Neuronal stem cell (in vitro differentiated cells): ENCODE data around the gene PDLIM5.

ENCODE experiments used
- DNase-seq: peaks from one replicate; pipeline ENCODE4 v3.0.0-alpha.2; 2013; ENCODE audit warnings: low spot score
- H2AFZ ChIP-seq: one replicate; pipeline ENCODE4 v1.6.1; 2013; ENCODE audit warnings: mild to moderate bottlenecking, low read length, inconsistent platforms
- H2AK5ac ChIP-seq: 2 replicates; pipeline ENCODE4 v1.6.1; 2013; ENCODE audit warnings: low read depth, mild to moderate bottlenecking, inconsistent platforms, low read length, moderate library complexity, mixed read lengths
- H2BK120ac ChIP-seq: 2 replicates; pipeline ENCODE4 v1.6.1; 2013; ENCODE audit warnings: low read depth, mild to moderate bottlenecking, inconsistent platforms, low read length, moderate library complexity, mixed read lengths
- H2BK12ac ChIP-seq: one replicate; pipeline ENCODE4 v1.6.1; 2013; ENCODE audit warnings: low read length, inconsistent platforms
- H2BK15ac ChIP-seq: 2 replicates; pipeline ENCODE4 v1.6.1; 2013; ENCODE audit warnings: mild to moderate bottlenecking, low read length, inconsistent platforms, mixed read lengths
- H2BK5ac ChIP-seq: one replicate; pipeline ENCODE4 v1.6.1; 2013; ENCODE audit warnings: inconsistent platforms, mild to moderate bottlenecking, low read length, moderate library complexity
- H3K14ac ChIP-seq: one replicate; pipeline ENCODE4 v1.6.1; 2013; ENCODE audit warnings: low read length, inconsistent platforms
- H3K18ac ChIP-seq: 2 replicates; pipeline ENCODE4 v1.6.1; 2013; ENCODE audit warnings: low read length, inconsistent platforms
- H3K23ac ChIP-seq: 2 replicates; pipeline ENCODE4 v1.6.1; 2013; ENCODE audit warnings: low read depth, mild to moderate bottlenecking, mixed read lengths, low read length, inconsistent platforms; ENCODE audit not compliant: poor library complexity
- H3K27ac ChIP-seq: replicated peaks from 3 replicates; pipeline ENCODE4 v1.5.1; 2013; ENCODE audit warnings: low read length, inconsistent platforms
- H3K27me3 ChIP-seq, 3 experiments: 2 replicates each; pipeline ENCODE4 v1.6.1; 2013; ENCODE audit warnings: low read length in 3 of 3, mild to moderate bottlenecking in 2 of 3, inconsistent platforms in 1 of 3, low read depth in 1 of 3, mixed read lengths in 1 of 3, moderate library complexity in 1 of 3; ENCODE audit not compliant: control insufficient read depth in 3 of 3, insufficient read depth in 3 of 3
- H3K36me3 ChIP-seq, 2 donors: replicated peaks in 1 of 2; 2 replicates each; pipeline ENCODE4 v1.6.1; 2013; ENCODE audit warnings: low read length in 2 of 2; ENCODE audit not compliant: control insufficient read depth in 2 of 2, insufficient read depth in 2 of 2
- H3K4ac ChIP-seq: 2 replicates; pipeline ENCODE4 v1.6.1; 2013; ENCODE audit warnings: inconsistent platforms, mild to moderate bottlenecking, low read length, moderate library complexity
- H3K4me1 ChIP-seq, 2 donors: 1 replicate in 1 of 2; 2 replicates in 1 of 2; pipeline ENCODE4 v1.6.1; 2013; ENCODE audit warnings: low read length in 2 of 2, low read depth in 1 of 2; ENCODE audit not compliant: control insufficient read depth in 2 of 2, insufficient read depth in 1 of 2
- H3K4me2 ChIP-seq: one replicate; pipeline ENCODE4 v1.6.1; 2013; ENCODE audit warnings: mild to moderate bottlenecking, low read length, inconsistent platforms; ENCODE audit not compliant: insufficient read depth, poor library complexity, severe bottlenecking
- H3K4me3 ChIP-seq, 2 donors: 2 replicates each; pipeline ENCODE4 v1.5.1; 2013; ENCODE audit warnings: low read length in 2 of 2, mild to moderate bottlenecking in 2 of 2, inconsistent platforms in 1 of 2, moderate library complexity in 1 of 2
- H3K79me1 ChIP-seq: one replicate; pipeline ENCODE4 v1.6.1; 2013; ENCODE audit warnings: low read depth, mild to moderate bottlenecking, inconsistent platforms, low read length, moderate library complexity
- H3K9ac ChIP-seq: one replicate; pipeline ENCODE4 v1.6.1; 2013; ENCODE audit warnings: mild to moderate bottlenecking, low read depth, low read length, inconsistent platforms; ENCODE audit not compliant: poor library complexity
- H3K9me3 ChIP-seq, 2 donors: replicated peaks in 1 of 2; 2 replicates each; pipeline versions ENCODE3 to v1.6.1; 2013; ENCODE audit warnings: low read length in 2 of 2, mild to moderate bottlenecking in 2 of 2, inconsistent platforms in 1 of 2, low read depth in 1 of 2, mixed read lengths in 1 of 2, moderate library complexity in 1 of 2; ENCODE audit not compliant: control insufficient read depth in 2 of 2, insufficient read depth in 1 of 2
- H4K8ac ChIP-seq: one replicate; pipeline ENCODE4 v1.6.1; 2013; ENCODE audit warnings: low read depth, mild to moderate bottlenecking, inconsistent platforms, low read length, moderate library complexity
- H4K91ac ChIP-seq: one replicate; pipeline ENCODE4 v1.6.1; 2013; ENCODE audit warnings: low read length, low read depth, mild to moderate bottlenecking, inconsistent platforms; ENCODE audit not compliant: poor library complexity
- WGBS, 2 donors: extraction: QIAGEN DNeasy Blood & Tissue Kit; methylation state at CpG; one replicate each; pipeline ENCODE4 v1.1.7; 2013; ENCODE audit warnings: missing lambda C conversion rate in 2 of 2, mixed read lengths in 1 of 2; ENCODE audit not compliant: insufficient read length in 2 of 2, insufficient replicate concordance in 1 of 2; ENCODE audit errors: extremely low coverage in 2 of 2; 5-methylcytosine and 5-hydroxymethylcytosine counted together

PDLIM5 gene

GRCh38 chr4:94516999-94517398 lies 65.3 kb downstream of the PDLIM5 start:
- H2AFZ ChIP-seq = no peak overlapping the region
- no peak overlapping the region for H3K4ac ChIP-seq
- H3K27me3 ChIP-seq = no peaks in the 10 kb centered on the region
- H4K8ac ChIP-seq = no peak overlapping the region
- no CpG with 5 or more reads among the region's 5 CpGs for whole genome bisulfite sequencing, 2 donors
- H3K18ac ChIP-seq = no peak overlapping the region
- H3K27ac ChIP-seq = no peak overlapping the region
- H3K9ac ChIP-seq = no peak overlapping the region
- H2BK120ac ChIP-seq = no peak overlapping the region
- no peak overlapping the region for H2BK5ac ChIP-seq
- no peak overlapping the region for H2BK15ac ChIP-seq
- no peak for DNase-seq
- H3K4me2 ChIP-seq = no peak overlapping the region
- H2AK5ac ChIP-seq = no peak overlapping the region
- H3K9me3 ChIP-seq = no peaks in the 10 kb centered on the region
- H4K91ac ChIP-seq = no peak overlapping the region
- no peak overlapping the region for H3K14ac ChIP-seq
- H3K23ac ChIP-seq = no peak overlapping the region
- H3K4me3 ChIP-seq = no peak overlapping the region
- peaks cover 0 to 3% of the 10 kb centered on the region in 2 donors for H3K4me1 ChIP-seq
- H2BK12ac ChIP-seq = no peak overlapping the region
- no peaks in the 10 kb centered on the region for H3K36me3 ChIP-seq
- peaks cover 1% of the 10 kb centered on the region for H3K79me1 ChIP-seq

- DNase-seq = no peak
- Histone ChIP-seq H2BK15ac (no peak overlapping the region), H2BK5ac (no peak overlapping the region), H3K27me3 (no peaks in the 10 kb centered on the region), H3K9ac (no peak overlapping the region), H3K4me2 (no peak overlapping the region), H2BK120ac (no peak overlapping the region), H3K36me3 (no peaks in the 10 kb centered on the region), H3K27ac (no peak overlapping the region), H3K4ac (no peak overlapping the region), H3K14ac (no peak overlapping the region), H3K4me1 (peaks cover 0 to 3% of the 10 kb centered on the region in 2 donors), H3K18ac (no peak overlapping the region), H2BK12ac (no peak overlapping the region), H4K91ac (no peak overlapping the region), H3K4me3 (no peak overlapping the region), H4K8ac (no peak overlapping the region), H3K9me3 (no peaks in the 10 kb centered on the region), H3K23ac (no peak overlapping the region), H2AK5ac (no peak overlapping the region), H3K79me1 (peaks cover 1% of the 10 kb centered on the region), H2AFZ (no peak overlapping the region)
- WGBS, 2 donors = no CpG with 5 or more reads among the region's 1 CpG
Observed at GRCh38 chr4:94517492-94517891, 65.8 kb downstream of the PDLIM5 start.

- Histone ChIP-seq H3K4me3 (no peak overlapping the region), H3K4me1 (peaks cover 0 to 3% of the 10 kb centered on the region in 2 donors), H3K23ac (no peak overlapping the region), H3K9ac (no peak overlapping the region), H3K18ac (no peak overlapping the region), H2AK5ac (no peak overlapping the region), H4K8ac (no peak overlapping the region), H3K4ac (no peak overlapping the region), H4K91ac (no peak overlapping the region), H3K27me3 (no peaks in the 10 kb centered on the region), H3K36me3 (no peaks in the 10 kb centered on the region), H2BK12ac (no peak overlapping the region), H3K14ac (no peak overlapping the region), H3K9me3 (no peaks in the 10 kb centered on the region), H3K4me2 (no peak overlapping the region), H3K79me1 (peaks cover 1% of the 10 kb centered on the region), H2AFZ (no peak overlapping the region), H3K27ac (no peak overlapping the region), H2BK120ac (no peak overlapping the region), H2BK15ac (no peak overlapping the region), H2BK5ac (no peak overlapping the region)
- DNase-seq = no peak
- no CpG with 5 or more reads among the region's 5 CpGs for WGBS, 2 donors
Observed at GRCh38 chr4:94519019-94519418, 67.3 kb downstream of the PDLIM5 start.

GRCh38 chr4:94519925-94520789 lies 68.4 kb downstream of the PDLIM5 start:
- no peak overlapping the region for H3K14ac ChIP-seq
- no peaks in the 10 kb centered on the region for H3K9me3 ChIP-seq
- H3K27me3 ChIP-seq = no peaks in the 10 kb centered on the region
- no peak overlapping the region for H3K23ac ChIP-seq
- no peak overlapping the region for H3K9ac ChIP-seq
- H3K18ac ChIP-seq = no peak overlapping the region
- no peak overlapping the region for H2AFZ ChIP-seq
- H3K79me1 ChIP-seq = peaks cover 1% of the 10 kb centered on the region
- no peak overlapping the region for H3K4me2 ChIP-seq
- H2BK5ac ChIP-seq = no peak overlapping the region
- H3K36me3 ChIP-seq = no peaks in the 10 kb centered on the region
- no peak overlapping the region for H4K91ac ChIP-seq
- no peak overlapping the region for H2AK5ac ChIP-seq
- DNase-seq = no peak
- no peak overlapping the region for H3K4me3 ChIP-seq
- H4K8ac ChIP-seq = no peak overlapping the region
- no peak overlapping the region for H3K27ac ChIP-seq
- H3K4ac ChIP-seq = no peak overlapping the region
- H2BK12ac ChIP-seq = no peak overlapping the region
- H2BK120ac ChIP-seq = no peak overlapping the region
- H3K4me1 ChIP-seq = peaks cover 0 to 3% of the 10 kb centered on the region in 2 donors
- no peak overlapping the region for H2BK15ac ChIP-seq
- no CpG with 5 or more reads among the region's 4 CpGs for WGBS, 2 donors
